Sigmoid colon (tissue), 4 donors: ENCODE measurements around the gene TRIM44.

Experiments used
- EP300 ChIP-seq, 4 donors: sonication (generic); formaldehyde crosslinking; IDR thresholded peaks; one replicate each; pipeline ENCODE4 v1.6.1; 2017; ENCODE audit warnings: antibody characterized with exemption in 4 of 4
- POLR2A ChIP-seq, 2 donors: fragments of 450-650 bp; IDR thresholded peaks; one replicate each; pipeline ENCODE4 v1.6.1; 2016; ENCODE audit warnings: antibody characterized with exemption in 2 of 2, mild to moderate bottlenecking in 2 of 2, moderate library complexity in 2 of 2
- POLR2AphosphoS5 ChIP-seq, 4 donors: sonication (generic); formaldehyde crosslinking; IDR thresholded peaks; one replicate each; pipeline ENCODE4 v1.6.1; 2017; ENCODE audit warnings: antibody characterized with exemption in 4 of 4
- TF ChIP-seq, protein P1 (sequence below), 4 experiments: fragments of 450-650 bp in 3 of 4; fragments of 200-600 bp in 1 of 4; IDR thresholded peaks; one replicate each; pipeline ENCODE4 v1.5.1; 2016 to 2019; ENCODE audit warnings: antibody characterized with exemption in 4 of 4, mild to moderate bottlenecking in 3 of 4, moderate library complexity in 2 of 4

DNA sequence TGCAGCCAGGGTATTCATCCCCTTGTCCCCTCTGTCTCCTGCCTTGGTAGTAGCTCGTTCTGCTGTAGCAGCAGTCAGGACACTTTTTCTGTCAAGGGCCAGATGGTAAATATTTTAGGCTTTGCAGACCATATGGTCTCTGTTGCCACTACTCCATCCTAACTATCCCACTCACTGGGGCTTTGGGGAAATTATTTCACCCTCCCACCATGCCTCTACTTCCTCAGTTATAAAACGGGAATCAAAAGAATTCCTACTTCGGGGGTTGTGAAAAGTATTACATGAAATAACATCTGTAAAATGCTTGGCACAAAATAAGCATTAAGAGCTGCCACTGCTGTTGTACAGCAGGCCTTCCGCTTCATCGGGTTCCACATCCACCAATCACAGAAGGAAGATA is 191.4 kb downstream of the TRIM44 start:
- TF ChIP-seq, protein P1, sequence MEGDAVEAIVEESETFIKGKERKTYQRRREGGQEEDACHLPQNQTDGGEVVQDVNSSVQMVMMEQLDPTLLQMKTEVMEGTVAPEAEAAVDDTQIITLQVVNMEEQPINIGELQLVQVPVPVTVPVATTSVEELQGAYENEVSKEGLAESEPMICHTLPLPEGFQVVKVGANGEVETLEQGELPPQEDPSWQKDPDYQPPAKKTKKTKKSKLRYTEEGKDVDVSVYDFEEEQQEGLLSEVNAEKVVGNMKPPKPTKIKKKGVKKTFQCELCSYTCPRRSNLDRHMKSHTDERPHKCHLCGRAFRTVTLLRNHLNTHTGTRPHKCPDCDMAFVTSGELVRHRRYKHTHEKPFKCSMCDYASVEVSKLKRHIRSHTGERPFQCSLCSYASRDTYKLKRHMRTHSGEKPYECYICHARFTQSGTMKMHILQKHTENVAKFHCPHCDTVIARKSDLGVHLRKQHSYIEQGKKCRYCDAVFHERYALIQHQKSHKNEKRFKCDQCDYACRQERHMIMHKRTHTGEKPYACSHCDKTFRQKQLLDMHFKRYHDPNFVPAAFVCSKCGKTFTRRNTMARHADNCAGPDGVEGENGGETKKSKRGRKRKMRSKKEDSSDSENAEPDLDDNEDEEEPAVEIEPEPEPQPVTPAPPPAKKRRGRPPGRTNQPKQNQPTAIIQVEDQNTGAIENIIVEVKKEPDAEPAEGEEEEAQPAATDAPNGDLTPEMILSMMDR (IDR thresholded peaks at IDR 0.05) = no peak
- TF ChIP-seq EP300 (IDR thresholded peaks at IDR 0.05) (no peak), POLR2A (IDR thresholded peaks at IDR 0.05) (no peak), POLR2AphosphoS5 (IDR thresholded peaks at IDR 0.05) (no peak)
